Activated CD4-positive, alpha-beta T cell treated with anti-CD3 and anti-CD28 coated beads, Interleukin-2, amount 50 U/mL, for 4 hours (primary cell): ENCODE measurements around the gene TVP23A.
"Not testable (repeated sequence)": the region's sequence is repeated elsewhere in the genome, so short reads cannot be mapped to it uniquely, and the experiment has no call there.

Source experiments
- DNase-seq, 2 experiments: peaks; one replicate each; pipeline ENCODE4 v3.0.0-alpha.2; 2020

Gene TVP23A

DNA sequence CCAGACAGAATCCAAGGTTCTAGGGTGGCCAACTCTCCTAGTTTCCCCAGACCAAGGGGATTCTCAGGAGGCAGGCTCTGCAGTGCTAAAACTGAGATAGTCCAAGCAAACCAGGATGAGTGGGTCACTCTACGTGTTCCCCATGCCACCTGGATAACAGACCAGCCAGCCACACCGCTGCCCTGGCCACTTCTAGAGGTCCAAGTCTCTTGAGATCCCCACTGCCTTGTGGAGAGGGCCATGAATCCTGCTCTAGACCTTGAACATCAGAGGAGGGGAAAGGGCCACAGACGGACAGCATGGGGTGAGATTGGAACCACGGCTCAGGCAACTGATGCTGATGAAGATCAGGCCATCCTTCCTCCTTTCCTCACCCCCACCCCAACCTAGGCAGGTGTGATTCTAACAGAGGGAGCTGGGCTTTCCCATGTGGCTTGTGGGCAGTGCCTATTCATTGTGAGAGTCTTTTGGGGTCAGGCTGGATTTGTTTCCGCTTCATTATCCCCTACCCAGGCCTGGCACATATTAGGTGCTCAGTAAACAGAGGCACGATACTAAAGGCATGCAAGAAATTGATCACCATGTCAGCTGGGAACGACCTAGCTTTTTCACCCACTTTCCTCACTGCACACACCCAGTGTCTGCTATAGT lies 16.8 kb upstream of the TVP23A start:
- DNase-seq, result no peak

DNA sequence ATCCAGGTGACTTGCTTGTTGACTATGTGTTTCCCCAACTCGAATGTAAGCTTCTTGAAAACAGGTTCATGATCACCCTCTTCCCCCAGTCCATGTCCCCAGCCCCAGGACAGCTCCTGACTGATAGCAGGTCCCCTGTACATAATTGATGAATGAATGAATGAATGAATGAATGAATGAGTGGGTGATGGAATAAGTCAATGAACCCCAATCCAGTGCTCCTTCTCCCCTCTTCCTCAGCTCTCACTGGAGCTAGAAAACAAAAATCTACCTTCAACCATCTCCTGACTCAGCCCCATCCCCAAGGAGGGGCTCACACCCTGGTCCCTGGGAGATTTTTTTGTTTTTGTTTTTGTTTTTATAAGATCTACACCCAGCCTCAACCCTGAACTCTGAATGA lies 16.2 kb upstream of the TVP23A start:
- no peak for DNase-seq

DNA sequence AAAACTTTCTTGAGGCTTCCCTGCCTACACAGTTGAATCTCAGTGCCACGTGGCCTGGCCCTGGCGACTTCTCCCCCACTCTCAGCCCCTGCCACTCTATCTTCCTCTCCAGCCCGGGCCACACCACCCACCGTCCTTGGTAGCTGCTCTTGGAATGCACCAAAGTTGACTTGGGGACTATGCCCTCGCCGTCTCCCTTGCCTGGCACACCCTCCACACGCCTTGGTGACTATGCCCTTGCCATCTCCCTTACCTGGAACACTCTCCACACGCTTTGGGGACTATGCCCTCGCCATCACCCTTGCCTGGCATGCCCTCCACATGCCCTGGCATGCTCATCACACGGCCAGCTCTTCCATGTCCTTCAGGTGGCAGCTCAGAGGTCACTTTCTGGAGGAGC lies 15.5 kb upstream of the TVP23A start:
- DNase-seq, result no peak

DNA sequence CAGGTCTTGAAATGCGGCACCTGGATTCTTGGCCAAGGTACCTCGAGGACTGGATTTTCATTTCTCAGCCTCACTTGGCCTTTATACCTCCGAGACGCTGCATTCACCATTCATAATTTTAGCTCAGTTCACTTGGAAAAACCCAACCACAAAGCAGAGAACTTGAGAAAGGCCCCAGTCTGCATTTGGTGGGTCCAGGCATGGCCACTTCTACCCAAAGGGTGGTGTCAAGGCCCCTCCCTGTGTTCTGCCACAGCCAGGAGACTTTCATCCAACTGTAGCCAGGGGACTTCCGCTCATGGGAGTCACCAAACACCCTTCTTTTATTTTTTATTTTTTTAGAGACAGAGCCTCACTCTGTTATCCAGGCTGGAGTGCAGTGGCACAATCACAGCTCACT lies 14.7 kb upstream of the TVP23A start:
- no peak for DNase-seq

DNA sequence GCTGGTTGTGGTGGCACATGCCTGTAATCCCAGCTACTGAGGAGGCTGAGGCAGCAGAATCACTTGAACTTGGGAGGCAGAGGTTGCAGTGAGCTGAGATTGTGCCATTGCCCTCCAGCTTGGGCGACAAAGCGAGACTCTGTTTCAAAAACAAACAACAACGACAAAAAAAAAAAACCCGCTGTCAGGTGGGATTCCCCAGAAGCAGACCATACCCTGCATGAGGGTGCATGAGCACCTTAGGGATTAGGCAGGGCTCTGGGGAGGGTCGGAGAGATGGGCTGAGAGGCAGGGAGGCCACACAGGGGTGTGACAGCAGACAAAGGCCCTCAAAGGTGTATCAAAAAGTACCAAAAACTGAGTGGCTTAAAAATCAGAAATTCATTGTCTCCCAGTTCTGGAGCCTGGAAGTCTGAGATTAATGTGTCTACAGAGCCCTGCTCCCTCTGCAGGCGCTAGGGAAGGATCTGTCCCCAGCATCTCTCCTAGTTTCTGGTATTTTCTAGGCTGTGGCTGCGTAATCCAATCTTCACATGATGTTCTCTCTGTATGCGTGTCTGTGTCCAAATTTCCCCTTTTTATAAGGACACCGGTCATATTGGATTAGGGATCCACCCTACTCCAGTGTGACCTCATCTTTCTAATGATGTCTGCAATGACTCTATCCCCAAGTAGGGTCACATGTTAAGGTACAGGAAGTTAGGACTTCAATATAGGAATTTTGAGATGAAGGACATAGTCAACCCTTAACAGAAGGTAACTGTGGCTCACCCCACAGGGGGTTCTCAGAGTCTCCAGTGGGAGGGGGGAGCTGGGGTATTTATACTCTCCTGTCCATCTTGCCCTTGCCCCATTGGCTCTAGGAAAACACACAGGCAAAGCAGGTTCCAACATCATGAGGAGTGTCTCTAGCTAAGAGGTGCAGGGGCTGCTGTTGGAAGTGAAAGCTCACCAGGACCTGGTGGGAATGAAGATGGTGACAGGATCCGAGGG lies 13.6 kb upstream of the TVP23A start:
- DNase-seq, result no peak

DNA sequence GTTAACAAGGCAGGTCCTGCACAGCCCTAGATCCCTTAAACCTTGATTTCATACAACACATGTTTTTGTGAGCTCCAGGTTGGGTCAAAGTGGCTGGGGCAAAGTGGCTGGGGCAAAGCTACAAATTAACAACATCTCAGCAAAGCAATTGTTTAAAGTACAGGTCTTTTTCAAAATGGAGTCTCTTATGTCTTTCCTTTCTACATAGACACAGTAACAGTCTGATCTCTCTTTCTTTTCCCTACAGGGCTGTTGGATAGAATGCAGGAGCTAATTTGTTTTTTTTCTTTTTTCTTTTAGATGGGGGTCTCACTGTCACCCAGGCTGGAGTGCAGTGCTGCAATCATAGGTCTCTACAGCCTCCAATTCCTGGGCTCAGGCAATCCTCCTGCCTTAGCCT lies 11.6 kb upstream of the TVP23A start:
- DNase-seq, result not testable (repeated sequence)

DNA sequence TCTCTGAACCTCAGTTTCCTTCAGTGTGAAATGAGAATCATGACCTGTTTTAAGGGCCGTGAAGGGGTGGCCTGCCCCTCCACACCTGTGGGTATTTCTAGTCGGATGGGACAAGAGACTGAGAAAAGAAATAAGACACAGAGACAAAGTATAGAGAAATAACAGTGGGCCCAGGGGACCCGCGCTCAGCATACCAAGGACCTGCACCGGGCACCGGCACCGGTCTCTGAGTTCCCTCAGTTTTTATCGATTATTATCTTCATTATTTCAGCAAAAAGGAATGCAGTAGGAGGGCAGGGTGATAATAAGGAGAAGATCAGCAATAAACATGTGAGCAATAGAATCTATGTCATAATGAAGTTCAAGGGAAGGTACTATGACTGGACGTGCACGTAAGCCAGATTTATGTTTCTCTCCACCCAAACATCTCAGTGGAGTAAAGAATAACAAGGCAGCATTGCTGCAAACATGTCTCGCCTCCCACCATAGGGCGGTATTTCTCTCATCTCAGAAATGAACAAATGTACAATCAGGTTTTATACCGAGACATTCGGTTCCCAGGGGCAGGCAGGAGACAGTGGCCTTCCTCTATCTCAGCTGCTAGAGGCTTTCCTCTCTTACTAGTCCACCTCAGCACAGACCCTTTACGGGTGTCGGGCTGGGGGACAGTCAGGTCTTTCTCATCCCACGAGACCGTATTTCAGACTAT lies 10.9 kb upstream of the TVP23A start:
- not testable (repeated sequence) for DNase-seq

DNA sequence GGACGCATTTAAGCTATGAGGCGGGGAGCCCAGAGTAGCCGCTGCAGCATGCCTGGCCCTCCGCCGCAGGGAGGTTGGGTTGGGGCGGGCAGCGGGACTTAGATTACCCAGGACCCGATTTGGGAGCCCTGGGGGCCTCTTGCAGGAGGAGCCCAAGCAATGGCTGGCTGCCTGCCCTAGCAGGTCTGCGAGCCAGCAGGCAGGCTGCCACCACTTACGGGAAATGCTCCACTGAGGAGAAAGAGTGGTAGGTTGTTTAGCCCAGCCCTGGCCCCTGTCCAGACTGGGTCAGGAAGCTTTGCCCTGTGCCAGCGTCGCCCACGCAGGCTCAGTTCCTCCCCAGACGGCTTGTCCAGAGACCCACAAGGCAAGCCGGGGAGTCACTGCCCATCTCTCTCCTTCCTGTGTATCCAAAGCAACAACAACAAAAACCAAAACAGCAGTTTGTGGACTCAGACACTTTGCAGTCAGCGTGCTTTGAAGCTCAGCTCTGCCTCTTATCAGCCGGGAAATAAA lies 10.3 kb upstream of the TVP23A start:
- DNase-seq, result no peak

DNA sequence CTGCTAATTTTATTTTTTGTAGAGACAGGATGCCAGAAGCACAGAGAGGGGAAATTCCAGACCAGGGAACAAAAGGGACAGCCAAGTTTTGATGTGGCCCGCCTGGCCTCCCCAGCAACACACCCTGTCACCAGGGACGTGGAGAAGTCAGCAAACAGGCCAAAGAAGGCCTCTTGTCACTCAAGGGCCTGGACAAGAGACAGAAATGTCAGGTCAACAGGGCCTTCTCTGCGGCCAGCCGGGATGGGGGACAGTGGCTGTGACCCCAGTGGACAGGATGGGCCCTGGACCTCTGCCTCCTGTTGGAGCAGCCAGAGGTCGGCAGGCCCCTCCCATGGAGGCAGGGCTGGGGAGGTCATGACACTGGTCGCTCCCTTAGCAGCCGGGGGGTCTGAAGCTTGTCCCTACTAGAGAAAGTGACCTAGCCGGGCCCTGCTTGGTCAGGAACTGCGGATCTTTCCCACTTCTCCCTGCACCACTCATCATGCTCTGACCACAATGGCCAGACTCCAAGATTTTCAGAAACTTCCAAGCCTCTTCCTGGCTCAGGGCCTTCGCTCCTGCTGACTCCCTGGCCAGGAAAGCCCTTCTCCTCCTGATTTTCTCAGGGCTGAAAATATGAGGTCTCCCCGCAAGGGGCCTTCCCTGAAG lies 9.2 kb upstream of the TVP23A start:
- no peak for DNase-seq

DNA sequence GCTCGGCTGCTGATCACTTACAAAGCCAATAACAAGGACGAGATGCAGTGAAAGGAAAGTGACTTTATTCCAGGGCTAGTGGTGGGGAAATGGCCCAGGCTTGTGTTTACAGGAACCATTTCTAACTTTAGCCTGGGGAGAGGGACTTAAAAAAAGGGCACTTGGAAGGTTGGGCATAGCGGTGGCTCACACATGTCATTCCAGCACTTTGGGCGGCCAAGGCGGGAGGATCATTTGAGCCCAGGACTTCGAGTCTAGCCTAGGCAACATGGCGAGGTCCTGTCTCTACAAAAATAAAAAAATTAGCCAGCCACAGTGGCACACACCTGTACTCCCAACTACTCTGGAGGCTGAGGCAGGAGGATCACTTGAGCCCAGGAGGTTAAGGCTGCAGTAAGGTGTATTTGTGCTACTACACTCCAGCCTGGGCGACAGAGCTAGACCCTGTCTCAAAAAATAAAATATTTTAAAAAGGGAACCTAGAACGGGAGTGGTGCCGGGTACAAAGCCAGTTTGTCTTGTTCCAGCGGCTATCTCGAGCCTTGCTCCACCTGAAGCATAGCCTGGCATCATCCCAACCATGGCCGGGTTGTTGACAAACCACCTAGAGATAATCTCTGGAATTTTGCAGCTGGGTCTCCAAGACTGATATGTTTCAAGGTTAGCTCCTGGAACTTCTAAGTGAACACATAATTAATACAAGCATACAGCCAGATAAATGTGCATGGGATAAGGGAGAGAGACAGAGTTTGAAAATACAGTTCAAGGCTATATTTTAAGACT lies 5.7 kb upstream of the TVP23A start:
- DNase-seq, result no peak

DNA sequence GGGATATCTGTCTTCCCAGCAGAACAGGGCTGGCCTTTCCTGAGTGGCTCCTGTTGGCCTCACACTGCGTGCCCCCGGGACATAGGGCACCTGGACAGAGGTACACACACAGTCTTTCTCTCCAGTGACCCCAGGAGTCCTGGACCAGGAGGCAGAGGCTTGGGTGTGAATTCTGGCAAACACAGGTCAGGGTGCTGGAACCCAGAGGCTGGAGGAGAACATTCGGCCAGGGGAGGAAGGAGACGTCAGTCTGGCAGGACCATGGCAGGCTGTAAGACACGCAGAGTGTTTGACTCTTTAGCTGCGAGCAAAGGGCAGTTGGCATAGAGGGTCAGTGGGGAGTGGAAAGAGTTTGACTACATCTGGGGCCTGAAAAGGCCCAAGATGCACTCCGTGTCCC lies 4.1 kb upstream of the TVP23A start:
- DNase-seq, result no peak

DNA sequence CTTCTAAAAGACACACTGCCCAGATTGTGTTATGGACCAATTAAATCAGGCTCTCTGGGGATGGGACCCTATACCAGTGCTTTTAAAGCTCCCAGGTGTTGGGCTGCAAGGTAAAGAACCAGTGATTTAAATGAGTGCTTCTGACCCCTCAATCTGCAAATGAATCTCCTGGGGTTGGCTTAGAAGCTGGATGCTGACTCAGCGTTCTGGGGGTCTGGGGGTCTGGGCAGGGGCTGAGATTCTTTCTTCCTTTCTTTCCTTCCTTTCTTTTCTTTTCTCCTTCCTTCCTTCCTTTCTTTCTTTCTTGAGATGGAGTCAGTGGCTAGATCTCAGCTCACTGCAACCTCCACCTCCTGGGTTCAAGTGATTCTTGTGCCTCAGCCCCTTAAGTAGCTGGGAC lies 2.0 kb upstream of the TVP23A start:
- DNase-seq, result no peak

DNA sequence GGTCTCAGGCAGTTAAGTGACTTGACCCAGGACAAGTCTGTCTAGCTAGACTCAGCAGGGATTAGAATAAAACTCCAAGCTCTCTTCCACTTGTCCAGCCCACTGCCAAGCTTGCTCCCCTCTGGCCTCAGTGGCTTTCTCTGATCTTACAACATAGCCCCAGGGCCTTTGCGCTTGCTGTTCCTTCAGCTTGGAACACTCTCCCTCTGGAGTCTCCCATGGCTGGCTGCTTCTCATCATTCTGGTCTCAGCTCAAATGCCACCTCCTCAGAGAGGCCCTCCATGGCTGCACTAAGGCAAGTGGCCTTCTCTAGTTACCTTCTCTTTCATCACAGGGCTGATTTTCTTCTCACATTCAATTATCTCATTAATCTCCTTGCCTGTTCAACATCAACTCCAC lies 1.1 kb downstream of the TVP23A start:
- DNase-seq, result no peak

DNA sequence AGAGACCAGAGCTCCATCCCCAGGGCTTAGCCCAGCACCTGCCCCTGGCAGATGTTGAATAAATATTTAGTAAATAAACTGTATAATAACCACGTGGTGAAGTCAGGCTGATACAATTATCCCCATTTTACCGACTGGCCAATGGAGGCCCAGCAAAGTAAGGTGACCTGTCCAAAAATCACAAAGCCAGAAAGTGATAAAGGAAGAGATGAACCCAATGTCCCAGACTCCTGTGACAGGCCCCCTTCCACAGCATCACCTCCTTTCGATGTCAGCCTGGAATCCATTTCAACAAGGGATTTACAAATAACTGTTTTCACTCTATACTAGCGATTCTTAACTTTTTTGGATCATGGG lies 5.5 kb downstream of the TVP23A start:
- DNase-seq, result no peak

DNA sequence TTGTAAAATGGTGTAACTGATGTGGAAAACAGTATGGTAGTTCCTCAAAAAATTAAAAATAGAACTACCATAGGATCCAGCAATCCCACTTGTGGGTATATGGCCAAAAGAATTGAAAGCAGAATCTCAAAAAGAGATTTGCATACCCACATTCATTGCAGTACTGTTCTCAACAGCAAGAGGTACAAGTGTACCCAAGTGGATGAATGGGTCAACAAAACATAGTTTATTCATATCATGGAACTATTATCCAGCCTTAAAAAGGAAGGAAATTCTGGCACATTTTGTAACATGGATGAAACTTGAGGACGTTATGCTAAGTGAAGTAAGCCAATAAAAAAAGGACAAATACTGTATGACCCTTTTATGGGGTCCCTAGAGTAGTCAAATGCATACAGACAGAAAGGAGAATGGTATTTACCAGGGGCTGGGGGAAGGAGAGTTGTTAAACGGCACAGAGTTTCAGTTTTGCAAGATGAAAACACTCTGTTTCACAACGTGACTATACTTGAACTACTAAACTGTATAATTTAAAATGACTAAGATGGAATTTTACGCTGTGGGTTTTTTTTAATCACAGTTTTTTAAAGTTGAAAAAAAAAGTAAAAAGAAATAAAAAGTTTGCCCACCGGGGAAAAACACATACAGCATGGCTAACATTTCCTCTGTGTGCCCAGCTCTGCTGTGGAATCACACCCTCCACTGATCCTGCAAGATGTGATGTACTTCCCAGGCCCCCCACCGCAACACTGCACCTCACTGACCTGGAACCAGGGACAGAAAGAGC lies 6.1 kb downstream of the TVP23A start:
- no peak for DNase-seq

DNA sequence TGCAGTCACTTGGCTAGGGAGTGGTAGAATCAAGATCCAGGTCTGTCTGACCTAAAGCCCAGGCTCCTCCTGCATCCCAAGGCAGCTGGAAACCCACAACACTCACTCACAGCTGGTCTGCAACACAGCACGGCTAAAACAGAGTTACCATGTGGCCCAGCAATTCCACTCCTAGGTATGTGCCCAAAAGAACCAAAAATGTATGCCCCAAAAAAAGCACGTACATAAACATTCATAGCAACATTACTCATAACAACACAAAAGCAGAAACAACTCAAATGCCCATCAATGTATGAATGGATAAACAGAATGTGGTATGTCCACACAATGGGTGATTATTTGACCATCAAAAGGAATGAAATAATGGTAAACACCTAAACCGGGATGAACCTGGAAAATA lies 8.9 kb downstream of the TVP23A start:
- no peak for DNase-seq

DNA sequence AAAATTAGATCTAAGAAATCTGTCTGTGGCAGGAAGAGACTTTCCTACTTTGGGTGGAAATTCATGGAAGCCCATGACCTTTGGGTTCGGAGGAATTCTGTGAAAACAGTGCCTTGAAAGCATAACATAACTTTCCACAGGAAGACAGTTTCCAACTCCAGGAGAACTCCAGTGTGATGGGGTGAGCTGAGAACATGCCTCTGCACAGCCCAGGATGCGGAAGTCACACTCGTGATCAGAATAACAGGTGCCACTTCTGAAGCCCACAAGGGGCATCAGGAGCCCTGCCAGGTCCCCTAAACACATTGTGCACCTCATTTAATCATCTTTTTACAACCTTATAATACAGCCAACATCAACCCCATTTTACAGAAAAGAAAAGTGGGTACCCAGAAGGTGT lies 9.7 kb downstream of the TVP23A start:
- no peak for DNase-seq

DNA sequence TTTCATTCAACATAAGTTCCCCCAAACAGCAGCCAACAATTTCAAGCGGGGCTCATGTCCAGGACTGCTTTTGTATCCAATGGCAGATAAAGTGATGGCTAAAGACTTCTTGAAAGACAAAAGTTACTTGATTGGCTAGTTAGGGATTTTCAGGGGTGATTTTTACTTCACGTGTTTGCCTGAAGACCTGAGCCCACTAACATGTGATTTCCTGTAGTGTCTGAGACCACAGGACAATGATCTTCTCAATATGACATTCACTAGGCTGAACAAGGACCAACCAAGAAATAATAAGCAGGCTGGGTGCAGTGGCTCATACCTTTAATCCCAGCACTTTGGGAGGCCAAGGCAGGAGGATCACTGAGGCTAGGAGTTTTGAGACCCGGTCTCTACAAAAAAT lies 10.4 kb downstream of the TVP23A start:
- DNase-seq, result no peak

DNA sequence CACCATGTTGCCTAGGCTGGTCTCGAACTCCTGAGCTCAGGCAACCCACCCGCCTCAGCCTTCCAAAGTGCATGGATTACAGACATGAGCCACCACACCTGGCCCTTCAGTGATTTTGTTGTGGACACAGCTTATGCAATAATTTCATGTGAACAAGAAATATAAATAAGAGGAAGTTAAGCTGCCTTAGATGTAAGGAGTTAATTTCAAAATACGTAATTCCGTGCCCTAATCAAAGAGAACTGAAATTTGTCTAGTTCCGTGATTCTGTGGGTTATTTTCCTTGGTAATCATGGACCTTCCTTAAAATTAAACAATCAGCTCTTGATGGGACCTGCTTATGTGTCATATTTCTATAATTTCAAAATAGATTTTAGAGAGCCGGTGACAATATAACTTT lies 11.9 kb downstream of the TVP23A start:
- DNase-seq, result no peak

DNA sequence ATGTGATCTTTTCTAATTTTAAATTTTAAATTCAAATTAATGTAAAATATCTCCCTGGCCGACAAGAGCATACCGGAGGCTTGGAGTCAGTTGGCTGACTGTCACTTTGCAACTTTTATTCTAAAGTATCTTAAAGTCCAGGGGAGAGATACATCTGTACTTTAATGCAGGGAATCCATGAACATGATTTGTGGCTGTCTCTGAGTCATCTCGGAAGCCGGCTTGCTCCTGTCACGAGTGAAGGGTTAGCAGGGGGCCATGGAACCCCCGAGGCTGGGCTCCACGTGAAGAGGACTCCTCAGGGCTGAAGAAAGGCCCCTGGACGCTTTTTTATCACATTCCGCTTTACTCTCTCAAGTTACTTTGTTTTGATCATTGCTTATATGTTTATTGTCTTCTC lies 13.3 kb downstream of the TVP23A start:
- no peak for DNase-seq

DNA sequence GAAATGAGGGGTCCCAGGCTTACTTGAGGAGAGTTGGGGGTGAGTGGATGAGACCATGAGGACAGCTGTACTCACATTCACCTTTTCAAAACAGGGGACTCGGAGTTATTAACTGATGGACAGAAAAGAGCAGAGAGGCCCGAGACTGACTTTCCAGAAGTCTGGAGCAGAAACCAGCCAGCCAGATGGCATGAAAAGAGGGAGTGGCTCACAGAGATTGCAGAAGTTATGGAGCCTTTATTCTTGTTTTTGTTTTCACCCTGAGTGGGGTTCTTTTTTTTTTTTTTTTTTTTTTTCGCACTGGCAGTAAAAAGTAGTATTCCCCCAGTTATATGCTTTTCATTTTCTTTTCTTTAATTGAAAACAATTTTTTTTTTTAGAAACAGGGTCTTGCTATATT lies 18.9 kb downstream of the TVP23A start:
- no peak for DNase-seq
